HG02798 (cell line): ENCODE measurements around the gene FCGBP.
"Not testable (repeated sequence)": the region's sequence is repeated elsewhere in the genome, so short reads cannot be mapped to it uniquely, and the experiment has no call there.

Experiments used
- ATAC-seq: cut with Tn5 transposase; IDR thresholded peaks from one replicate; pipeline ENCODE4 v1.9.1; 2021; ENCODE audit warnings: mild to moderate bottlenecking; ENCODE audit not compliant: unreplicated experiment, poor library complexity

FCGBP gene

GRCh38 chr19:39934584-39935363 is at the start of gene FCGBP:
Gene FCGBP, minus strand, starts transcription at chr19:39934634.
- ATAC-seq = no peak

DNA sequence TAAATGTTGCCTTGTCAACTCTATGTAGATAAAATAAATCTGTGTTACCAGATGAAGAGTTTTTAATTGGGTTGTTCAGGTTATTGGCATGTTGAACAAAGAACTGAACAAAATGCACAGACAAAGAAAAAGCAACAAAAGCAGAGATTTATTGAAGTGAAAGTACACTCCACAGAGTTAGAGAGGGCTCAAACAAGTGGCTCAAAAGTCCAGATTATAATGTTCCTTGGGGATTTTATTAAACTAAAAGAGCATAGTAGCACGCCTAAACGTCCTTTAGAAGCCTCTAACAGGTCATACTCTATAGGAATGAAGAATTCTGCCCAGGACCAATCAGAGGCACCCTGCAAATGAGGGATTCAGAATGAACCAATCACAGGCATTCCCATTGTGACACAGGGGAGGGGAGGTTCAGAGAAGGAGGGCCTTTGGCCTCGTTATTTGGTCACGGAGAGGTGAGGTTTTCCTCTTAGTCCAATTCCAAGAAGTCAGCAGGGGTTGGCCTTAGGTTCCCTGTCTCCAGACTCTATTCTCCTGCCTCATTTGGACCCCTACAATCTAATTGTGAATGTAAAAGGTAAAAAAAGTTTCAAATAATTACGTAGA is 49.4 kb upstream of the FCGBP start:
- no peak for ATAC-seq

DNA sequence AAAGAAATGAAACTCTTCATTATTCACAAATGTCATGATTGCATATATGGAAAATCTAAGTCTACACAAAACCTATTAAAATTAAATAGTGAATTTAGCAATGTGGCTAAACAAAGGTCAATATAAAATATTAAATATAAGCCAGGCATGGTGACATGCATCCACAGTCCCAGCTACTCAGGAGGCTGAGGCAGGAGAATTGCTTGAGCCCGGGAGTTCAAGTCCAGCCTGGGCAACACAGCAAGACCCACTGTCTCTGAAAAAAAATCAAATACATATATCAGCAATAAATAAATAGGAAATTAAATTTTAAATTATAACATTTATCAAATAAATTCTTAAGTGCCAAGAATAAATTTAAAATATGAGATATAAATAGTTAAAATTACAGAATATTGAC is 48.4 kb upstream of the FCGBP start:
- no peak for ATAC-seq

DNA sequence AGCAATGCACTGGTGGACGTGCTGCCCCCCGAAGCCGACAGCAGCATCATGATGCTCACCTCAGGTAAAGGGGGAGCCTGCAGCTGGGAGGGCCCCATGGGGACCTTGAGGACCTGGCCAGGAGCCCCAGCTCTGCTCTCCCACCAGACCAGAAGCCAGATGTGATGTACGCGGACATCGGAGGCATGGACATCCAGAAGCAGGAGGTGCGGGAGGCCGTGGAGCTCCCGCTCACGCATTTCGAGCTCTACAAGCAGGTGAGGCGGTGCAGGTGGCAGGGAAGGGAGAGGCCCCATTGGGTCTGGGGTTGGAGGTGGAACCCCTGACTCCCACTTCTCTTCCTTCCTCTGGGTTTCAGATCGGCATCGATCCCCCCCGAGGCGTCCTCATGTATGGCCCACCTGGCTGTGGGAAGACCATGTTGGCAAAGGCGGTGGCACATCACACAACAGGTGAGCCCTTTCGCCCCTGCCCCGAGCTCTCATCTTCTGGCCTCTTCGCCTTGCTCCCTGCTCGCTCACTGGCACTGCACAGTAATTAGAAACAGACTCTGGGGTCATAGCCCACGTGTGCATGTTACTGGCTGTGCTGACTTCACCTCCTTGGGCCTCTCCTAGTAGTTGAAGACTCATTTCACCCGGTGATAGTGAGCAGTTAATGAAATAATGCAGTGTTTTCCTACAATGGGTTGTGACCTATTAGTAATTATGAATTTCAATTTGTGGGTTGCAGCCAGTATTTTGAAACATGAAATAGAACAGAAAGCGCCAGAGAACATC is 40.1 kb upstream of the FCGBP start:
- ATAC-seq = no peak

DNA sequence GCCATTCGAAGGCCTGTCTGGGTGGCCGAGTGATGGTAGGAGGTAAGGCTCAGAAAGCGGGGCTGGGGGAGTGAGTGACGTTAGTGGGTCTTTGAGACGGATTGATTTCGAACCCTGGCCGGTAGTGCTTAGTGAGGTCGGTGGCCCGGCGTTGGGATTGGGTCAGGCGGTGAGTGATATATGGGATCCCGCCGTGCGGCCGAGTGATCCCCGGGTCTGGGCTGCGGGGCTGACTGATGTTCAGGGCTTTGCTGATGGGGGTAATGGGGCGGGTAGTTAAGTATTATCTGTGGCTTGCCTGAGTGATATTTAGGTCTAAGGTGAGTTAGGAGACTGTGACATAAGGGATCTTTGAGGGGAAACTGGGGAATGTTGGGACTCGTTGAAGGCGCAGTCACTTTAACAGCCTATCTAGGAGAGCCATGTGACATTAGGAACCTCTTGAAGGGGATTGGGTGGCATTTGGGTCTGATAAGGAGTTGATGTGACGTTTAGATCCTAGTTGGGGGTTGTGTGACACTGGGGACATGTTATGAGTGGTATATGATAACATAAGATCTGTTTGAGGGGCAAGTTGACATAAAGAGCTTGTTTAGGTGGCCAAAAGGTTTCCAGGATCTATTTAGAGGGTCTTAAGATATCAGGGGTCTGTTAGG is 37.1 kb upstream of the FCGBP start:
- ATAC-seq = no peak

DNA sequence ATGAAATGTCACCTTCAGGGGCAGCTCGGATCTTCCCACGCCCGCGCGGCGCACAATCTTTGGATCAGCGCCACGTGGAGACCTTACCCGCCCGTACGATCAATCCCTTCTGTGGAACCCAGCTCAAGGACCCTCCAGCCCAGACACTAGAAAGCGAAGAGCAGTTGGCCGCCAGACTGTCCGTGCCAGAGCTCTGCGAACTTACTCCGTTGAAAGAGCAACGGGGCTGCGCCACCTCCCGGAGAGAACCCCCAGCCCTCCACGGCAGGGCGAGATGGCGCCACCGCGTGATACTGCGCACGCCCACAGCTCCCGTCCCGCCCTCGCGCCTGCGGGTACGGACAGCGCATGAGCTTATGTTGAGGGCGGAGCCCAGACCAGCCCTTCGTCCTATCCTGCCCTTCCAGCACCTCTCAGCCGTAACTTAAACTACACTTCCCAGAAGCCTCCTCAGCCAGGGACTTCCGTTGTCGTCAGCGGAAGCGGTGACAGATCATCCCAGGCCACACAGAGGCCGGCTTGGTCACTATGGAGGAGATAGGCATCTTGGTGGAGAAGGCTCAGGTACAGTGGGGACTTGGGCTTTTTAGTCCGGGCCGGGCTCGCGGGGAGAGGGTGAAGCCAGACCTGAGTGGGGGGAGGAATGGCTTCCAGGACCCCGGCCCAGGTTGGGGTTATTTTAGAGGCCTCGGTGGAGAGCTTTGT is 36.4 kb upstream of the FCGBP start, which contains the start of gene PSMC4:
TSS of gene PSMC4 (plus strand) at position 491 of the 705 bp plus-strand sequence. CDS start at position 529, 38 bp downstream.
- peak; percentile 98 for ATAC-seq

DNA sequence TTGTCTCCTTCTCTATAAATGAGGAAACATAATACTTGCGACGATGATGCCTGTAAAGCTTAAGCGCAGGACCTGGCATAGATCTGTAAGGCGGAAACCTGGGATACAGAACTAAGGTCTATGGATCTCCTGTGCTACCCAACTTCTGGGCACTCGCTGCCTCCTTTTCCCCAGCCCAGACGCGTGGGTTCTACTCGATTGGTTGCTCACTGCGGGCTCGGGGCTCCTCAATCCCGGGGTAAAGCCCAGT is 35.9 kb upstream of the FCGBP start:
- no peak for ATAC-seq

- no peak for ATAC-seq
Measured at GRCh38 chr19:39969681-39970424, 35.4 kb upstream of the FCGBP start.

- no peak for ATAC-seq
Measured at GRCh38 chr19:39969266-39969665, 34.8 kb upstream of the FCGBP start.

DNA sequence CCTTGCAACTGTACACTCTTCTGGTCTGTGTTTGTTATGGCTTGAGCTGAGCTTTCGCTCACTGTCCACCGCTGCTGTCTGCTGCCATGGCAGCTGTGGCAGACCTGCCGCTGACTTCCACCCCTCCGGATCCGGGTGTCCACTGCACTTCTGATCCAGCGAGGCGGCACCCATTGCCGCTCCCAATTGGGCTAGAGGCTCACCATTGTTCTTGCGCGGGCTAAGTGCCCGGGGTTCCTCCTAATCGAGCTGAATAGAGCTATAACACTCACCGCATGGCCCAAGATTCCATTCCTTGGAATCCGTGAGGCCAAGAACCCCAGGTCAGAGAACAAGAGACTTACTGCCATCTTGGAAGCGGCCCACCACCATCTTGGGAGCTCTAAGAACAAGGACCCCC is 34.4 kb upstream of the FCGBP start:
- no peak for ATAC-seq

- no peak for ATAC-seq
Measured at GRCh38 chr19:39967561-39967960, 33.1 kb upstream of the FCGBP start.

GRCh38 chr19:39966617-39967016 is 32.2 kb upstream of the FCGBP start:
- ATAC-seq = no peak

GRCh38 chr19:39963898-39964297 is 29.5 kb upstream of the FCGBP start:
- no peak for ATAC-seq

DNA sequence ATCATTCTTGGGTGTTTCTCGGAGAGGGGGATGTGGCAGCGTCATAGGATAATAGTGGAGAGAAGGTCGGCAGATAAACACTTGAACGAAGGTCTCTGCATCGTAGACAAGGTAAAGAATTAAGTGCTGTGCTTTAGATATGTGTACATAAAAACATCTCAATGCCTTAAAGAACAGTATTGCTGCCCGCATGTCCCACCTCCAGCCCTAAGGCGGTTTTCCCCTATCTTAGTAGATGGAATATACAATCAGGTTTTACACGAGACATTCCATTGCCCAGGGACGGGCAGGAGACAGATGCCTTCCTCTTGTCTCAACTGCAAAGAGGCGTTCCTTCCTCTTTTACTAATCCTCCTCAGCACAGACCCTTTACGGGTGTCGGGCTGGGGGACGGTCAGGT is 25.0 kb upstream of the FCGBP start:
- not testable (repeated sequence) for ATAC-seq

GRCh38 chr19:39958942-39959341 is 24.5 kb upstream of the FCGBP start:
- not testable (repeated sequence) for ATAC-seq

GRCh38 chr19:39957886-39958285 is 23.5 kb upstream of the FCGBP start:
- not testable (repeated sequence) for ATAC-seq

GRCh38 chr19:39953915-39954314 is 19.5 kb upstream of the FCGBP start:
- ATAC-seq = no peak

DNA sequence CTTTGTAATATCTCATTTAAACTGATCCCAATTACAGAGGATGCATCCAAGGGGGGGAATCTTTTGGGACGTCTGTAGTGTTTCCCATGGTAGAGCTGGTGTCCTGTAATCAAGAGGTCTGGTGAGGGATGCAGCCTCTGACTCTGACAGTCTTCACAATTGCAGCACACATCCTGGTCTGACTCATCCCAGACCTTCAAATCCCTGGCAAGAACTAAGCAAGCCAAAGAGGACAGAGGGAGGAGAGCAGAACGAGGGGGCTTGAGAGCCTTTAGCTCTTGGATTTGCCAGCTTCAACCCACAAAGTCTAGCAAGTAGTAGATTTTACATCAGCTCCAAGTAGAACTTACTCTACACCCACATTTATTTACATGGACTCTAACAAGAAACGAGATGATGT is 17.3 kb upstream of the FCGBP start:
- ATAC-seq = no peak

- no peak for ATAC-seq
Measured at GRCh38 chr19:39951065-39951650, 16.7 kb upstream of the FCGBP start.
